AG04450 (cell line): ENCODE results near the gene TMEM238. TPM values are rescaled to one million over a fixed set of nuclear protein-coding genes. Genes with fewer than 3 reads are reported as not detected.
"Not testable (repeated sequence)": the region's sequence is repeated elsewhere in the genome, so short reads cannot be mapped to it uniquely, and the experiment has no call there.

Source experiments
- CTCF ChIA-PET: fragments of 300-600, 350-600 bp; formaldehyde crosslinking; extraction: SDS; loops from one replicate; lab custom pipeline; 2022; ENCODE audit warnings: antibody characterized with exemption, inconsistent platforms; lab: Charles Lee
- POLR2A ChIA-PET: fragments of 350-600 bp; formaldehyde crosslinking; extraction: SDS; loops from one replicate; lab custom pipeline; 2021; ENCODE audit warnings: antibody characterized with exemption, inconsistent platforms; lab: Yijun Ruan, JAX
- DNase-seq: peaks from one replicate; pipeline ENCODE4 v3.0.0-alpha.2; 2011; ENCODE audit warnings: low read depth, low spot score
- H3K27ac ChIP-seq: one replicate; pipeline ENCODE4 v1.5.1; 2012; ENCODE audit warnings: low read depth, low read length, control low read depth
- H3K27me3 ChIP-seq: one replicate; pipeline ENCODE4 v1.6.0; 2012; ENCODE audit warnings: low read length; ENCODE audit not compliant: control insufficient read depth, insufficient read depth
- H3K4me3 ChIP-seq: 2 replicates; pipeline ENCODE4 v1.5.1; 2011; ENCODE audit warnings: mild to moderate bottlenecking, low read depth, low read length, control low read depth
- H3K9me3 ChIP-seq: 2 replicates; pipeline ENCODE4 v1.5.1; 2012; ENCODE audit warnings: low read length; ENCODE audit not compliant: control insufficient read depth, insufficient read depth
- polyA plus RNA-seq: library from polyadenylated mRNA; depleted of rRNA; stranded (reverse); fragments of >200 nt; gene quantifications from 2 replicates; pipeline ENCODE4 v1.2.3, GENCODE V29; 2011
- TF ChIP-seq, protein P1 (sequence below): IDR thresholded peaks from 2 replicates; pipeline ENCODE4 v1.5.1; 2011; ENCODE audit warnings: low read depth, low read length, control low read depth, inconsistent platforms

Gene TMEM238
- polyA plus RNA-seq, 1 experiment = not detected

DNA sequence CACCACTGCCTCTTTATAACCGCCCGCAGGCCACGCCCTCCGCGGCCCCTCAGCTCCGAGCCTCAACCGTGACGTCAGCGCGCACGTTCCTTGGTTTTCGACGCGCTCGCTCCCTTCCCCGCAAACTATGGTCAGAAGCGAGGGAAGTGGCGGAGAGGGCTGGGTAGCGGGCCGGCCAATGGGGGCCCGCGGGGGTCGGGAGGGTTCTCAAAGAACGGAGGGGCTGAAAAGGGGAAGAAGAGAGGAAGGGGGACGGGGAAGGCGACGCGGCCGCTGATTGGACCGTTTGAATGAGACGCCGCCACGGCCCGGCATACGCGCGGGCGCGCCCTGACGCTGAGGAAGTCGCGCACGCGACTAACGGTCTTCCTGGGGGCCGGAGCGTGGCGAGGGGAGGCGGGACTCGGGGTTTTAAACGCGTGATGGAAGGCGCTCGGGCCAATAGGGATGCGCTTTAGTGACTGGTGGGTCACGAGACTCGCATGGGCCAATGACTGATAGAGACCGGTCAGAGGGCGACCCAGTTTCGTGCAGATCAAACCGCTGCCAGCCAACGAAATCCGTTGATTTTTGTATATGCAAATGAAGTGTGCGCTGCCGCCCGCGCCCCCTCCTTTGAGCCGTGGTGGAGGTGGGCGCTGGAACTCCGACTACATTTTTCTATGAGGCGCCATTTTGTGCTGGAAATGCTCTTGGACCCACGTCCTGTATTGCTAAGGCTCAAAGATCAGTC is 23.9 kb upstream of the TMEM238 start:
- H3K27me3 ChIP-seq = no peaks in the 10 kb centered on the region
- peak overlapping the region; percentile 83 for H3K4me3 ChIP-seq
- TF ChIP-seq, protein P1, sequence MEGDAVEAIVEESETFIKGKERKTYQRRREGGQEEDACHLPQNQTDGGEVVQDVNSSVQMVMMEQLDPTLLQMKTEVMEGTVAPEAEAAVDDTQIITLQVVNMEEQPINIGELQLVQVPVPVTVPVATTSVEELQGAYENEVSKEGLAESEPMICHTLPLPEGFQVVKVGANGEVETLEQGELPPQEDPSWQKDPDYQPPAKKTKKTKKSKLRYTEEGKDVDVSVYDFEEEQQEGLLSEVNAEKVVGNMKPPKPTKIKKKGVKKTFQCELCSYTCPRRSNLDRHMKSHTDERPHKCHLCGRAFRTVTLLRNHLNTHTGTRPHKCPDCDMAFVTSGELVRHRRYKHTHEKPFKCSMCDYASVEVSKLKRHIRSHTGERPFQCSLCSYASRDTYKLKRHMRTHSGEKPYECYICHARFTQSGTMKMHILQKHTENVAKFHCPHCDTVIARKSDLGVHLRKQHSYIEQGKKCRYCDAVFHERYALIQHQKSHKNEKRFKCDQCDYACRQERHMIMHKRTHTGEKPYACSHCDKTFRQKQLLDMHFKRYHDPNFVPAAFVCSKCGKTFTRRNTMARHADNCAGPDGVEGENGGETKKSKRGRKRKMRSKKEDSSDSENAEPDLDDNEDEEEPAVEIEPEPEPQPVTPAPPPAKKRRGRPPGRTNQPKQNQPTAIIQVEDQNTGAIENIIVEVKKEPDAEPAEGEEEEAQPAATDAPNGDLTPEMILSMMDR = no peak
- no peaks in the 10 kb centered on the region for H3K9me3 ChIP-seq
- ChIA-PET CTCF (interaction anchor here (1.0 to 2.7 kb wide), 4 partner anchors 10 to 267 kb away, joined by 3 to 16 read pairs (median 6); no protein-coding TSS in a partner anchor), POLR2A (interaction anchor here (0.5 to 5.3 kb wide), 34 partner anchors 10 to 245 kb away, joined by 3 to 93 read pairs (median 6); partner anchors contain the start of genes FIZ1, GARIN5B, HSPBP1 and ISOC2)
- peak; percentile 99 for DNase-seq
- peak overlapping the region; percentile 100 for H3K27ac ChIP-seq

DNA sequence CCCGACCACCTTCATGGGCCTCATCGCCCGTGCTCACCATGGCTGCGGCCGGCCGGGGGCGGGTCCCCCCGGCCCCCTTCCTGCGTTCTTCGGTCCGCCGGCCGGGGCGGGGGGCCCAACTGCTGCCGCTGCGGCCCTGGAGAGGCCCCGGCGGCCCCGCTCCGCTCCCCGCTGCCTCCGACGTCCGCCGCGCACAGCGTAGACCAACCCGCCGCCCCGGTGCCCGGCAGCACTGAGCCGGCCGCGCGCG is 23.4 kb upstream of the TMEM238 start, which contains the start of gene UBE2S:
Gene UBE2S (minus strand): TSS at position 239 of the 250 bp plus-strand sequence. CDS start 199 bp downstream, at position 40.
- ChIA-PET CTCF (interaction anchor here (1.0 kb wide), 1 partner anchor 61 kb away, joined by 3 read pairs; no protein-coding TSS in a partner anchor), POLR2A (interaction anchor here (0.6 to 5.3 kb wide), 39 partner anchors 9 to 244 kb away, joined by 3 to 93 read pairs (median 6); partner anchors contain the start of genes FIZ1, GARIN5B, HSPBP1 and ISOC2)
- H3K4me3 ChIP-seq = peak within 1 kb of the TSS; percentile 83
- not testable (repeated sequence) for H3K27me3 ChIP-seq, DNase-seq, H3K9me3 ChIP-seq
- peak within 1 kb of the TSS; percentile 100 for H3K27ac ChIP-seq

DNA sequence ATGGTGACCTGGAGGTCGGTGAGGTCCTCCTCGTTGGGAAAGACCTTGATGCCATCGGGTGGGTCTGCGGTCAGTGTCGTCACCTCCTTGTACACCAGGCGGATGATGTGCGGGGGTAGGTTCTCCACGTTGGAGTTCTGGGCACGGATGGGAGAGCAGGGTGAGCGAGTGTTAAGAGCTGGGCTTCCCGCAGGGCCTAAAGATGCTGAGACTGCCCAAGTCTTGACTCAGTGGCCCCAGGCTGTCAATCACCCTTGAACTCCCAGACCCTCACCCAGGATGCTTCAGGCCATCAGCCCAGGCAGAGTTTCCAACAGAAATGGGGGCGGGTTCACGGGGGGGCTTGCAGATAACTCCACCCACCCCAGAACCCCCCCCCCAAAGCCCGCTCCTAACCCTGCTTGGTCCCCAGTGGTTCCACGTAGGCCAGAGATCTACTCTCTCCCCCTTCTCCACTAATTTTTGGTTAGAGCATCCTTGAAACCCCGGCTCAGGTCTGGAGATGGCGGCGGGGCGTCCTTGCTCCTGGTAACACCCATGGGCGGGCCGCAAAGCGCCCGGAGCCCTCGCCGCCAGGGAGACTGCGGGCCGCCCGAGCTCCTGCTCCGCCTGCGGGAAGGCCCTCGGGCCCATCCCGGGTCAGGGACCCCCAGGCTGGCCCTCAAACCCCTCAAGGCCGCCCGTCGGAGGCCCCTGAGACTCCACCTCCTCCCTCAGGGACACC is 22.9 kb upstream of the TMEM238 start:
- no peaks in the 10 kb centered on the region for H3K27me3 ChIP-seq
- DNase-seq = no peak
- H3K27ac ChIP-seq = peak overlapping the region; percentile 39
- peak overlapping the region; percentile 83 for H3K4me3 ChIP-seq
- TF ChIP-seq, protein P1 = no peak
- ChIA-PET CTCF (interaction anchor here (1.0 to 1.5 kb wide), 3 partner anchors 61 to 199 kb away, joined by 3 to 4 read pairs (median 3); no protein-coding TSS in a partner anchor), POLR2A (interaction anchor here (0.6 to 5.3 kb wide), 32 partner anchors 9 to 261 kb away, joined by 3 to 93 read pairs (median 6); partner anchors contain the start of genes GARIN5B, HSPBP1, ISOC2 and KMT5C)
- H3K9me3 ChIP-seq = no peaks in the 10 kb centered on the region

DNA sequence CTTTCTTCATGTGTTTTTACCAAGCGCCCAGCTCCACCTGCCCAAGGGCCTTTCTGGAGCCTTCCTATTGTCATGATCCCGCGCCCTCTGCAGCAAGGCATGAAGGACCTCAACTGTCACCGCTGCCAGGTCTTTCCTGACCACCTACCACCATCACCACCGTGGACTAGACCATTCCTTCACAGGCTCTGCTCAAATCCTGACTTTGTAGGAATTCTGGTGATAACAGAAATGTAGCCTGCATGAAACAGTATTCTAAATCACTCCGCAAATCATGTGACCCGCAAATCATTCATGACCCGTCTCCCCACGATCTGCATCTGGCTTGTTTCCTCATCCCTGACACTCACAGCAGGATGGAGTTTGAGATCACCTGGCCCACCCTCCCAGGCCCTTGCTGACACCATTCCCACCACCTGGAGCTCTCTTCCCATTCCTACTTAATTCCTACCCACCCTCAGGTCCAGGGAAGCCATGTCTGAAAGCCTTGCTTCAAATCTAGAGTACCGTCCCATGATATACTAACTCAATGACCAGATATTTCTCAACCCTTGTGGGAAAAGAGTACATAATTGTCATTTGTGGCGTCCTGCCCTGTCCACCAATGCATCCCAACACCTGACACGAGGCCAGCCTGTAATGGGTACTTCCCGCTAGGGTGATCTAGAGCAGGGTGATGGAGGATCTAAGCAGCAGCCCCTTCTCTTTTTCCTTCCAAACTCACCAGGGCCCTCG is 22.2 kb upstream of the TMEM238 start:
- TF ChIP-seq, protein P1 = no peak
- no peaks in the 10 kb centered on the region for H3K27me3 ChIP-seq
- no peak overlapping the region for H3K27ac ChIP-seq
- no peaks in the 10 kb centered on the region for H3K9me3 ChIP-seq
- peak overlapping the region; percentile 83 for H3K4me3 ChIP-seq
- ChIA-PET POLR2A (interaction anchor here (0.6 to 5.3 kb wide), 7 partner anchors 15 to 147 kb away, joined by 3 to 93 read pairs (median 12); partner anchors contain the start of genes HSPBP1, ISOC2 and PPP6R1), CTCF (interaction anchor here (1.2 to 1.5 kb wide), 2 partner anchors 98 to 200 kb away, joined by 3 to 4 read pairs; no protein-coding TSS in a partner anchor)
- DNase-seq = no peak

DNA sequence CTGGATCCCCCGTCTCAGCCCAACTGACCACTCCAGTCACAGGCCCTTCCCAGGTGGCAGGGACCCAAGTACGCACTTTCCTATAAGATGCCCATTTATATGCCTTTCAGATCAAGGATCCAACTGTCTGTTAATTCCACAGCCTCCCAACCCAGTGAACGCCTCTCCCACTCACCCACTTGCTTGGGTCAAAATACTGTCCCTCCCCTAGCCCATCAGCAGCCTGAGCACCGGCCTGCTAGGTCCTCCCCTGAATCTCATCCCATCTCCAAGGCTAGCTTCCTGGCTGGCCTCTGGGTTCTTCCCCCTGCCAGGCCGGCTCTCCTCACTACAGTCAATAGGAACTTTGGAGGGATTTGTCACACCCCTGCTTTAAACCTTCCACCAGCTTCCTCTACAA is 21.5 kb upstream of the TMEM238 start:
- Histone ChIP-seq H3K4me3 (peak overlapping the region; percentile 83), H3K27me3 (no peaks in the 10 kb centered on the region), H3K27ac (no peak overlapping the region), H3K9me3 (no peaks in the 10 kb centered on the region)
- ChIA-PET POLR2A (interaction anchor here (0.6 to 5.3 kb wide), 2 partner anchors 14 to 74 kb away, joined by 3 to 93 read pairs; no protein-coding TSS in a partner anchor), CTCF (interaction anchor here (0.9 to 1.5 kb wide), 2 partner anchors 98 to 201 kb away, joined by 3 to 4 read pairs; no protein-coding TSS in a partner anchor)
- TF ChIP-seq, protein P1 = no peak
- no peak for DNase-seq
